ENCODE measurements around the gene GNG7.

- TF ChIP-seq POLR2A (IDR thresholded peaks at IDR 0.05) = no peak
- TF ChIP-seq CTCF (IDR thresholded peaks at IDR 0.05) = no peak
Measured at GRCh38 chr19:2615782-2616181, 86.7 kb downstream of the GNG7 start.

Measured in testis (tissue), 2 donors.